Measurements from ENCODE around the gene TRIM42.

Gene TRIM42

GRCh38 chr3:140706360-140706759 lies 28.5 kb downstream of the TRIM42 start:
- intact Hi-C loops (cut with DNase I): no loop called here
- DNase-seq: no peak

DNA sequence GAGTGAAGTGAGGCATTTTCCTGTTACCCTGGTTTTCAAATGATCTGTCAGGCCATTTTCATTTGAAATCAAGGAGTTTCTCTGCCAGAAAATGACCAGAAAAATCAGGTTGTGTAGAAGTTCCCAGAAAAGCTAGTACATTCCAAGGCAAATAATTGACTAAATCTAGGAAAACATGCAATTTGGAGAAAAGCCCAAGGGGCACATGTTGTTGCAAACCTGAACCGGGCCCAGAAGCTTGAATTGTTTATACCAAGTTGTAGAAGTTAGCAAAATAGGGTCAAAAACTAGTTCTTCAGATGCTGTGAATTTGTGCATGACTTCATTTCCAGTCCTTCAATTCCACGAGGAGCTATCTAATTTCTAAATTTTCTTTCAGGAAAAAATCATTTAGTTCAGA lies 31.0 kb downstream of the TRIM42 start:
- intact Hi-C loops (cut with DNase I): no loop called here
- DNase-seq: no peak

DNA sequence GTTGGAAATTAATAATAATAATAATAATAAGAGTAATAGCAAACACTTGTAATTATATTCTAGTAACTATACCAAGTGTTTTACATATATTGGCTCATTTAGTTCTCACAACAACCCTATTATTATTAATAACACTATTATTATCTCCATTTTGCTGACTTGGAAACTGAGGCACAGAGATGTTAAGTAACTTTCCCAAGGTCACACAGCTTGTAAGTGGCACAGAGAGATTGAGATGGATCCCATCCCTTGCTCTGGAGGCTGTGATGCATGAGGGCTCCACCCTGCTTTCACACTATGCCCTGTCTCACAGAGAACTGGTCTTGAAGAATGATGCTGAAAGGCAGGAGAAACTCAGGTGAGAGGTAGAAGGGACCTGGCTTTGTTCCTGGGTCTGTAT lies 31.9 kb downstream of the TRIM42 start:
- no peak for DNase-seq
- intact Hi-C loops (cut with DNase I): no loop called here

- intact Hi-C loops (cut with DNase I): no loop called here
Measured at GRCh38 chr3:140710711-140711389, 33.0 kb downstream of the TRIM42 start.

DNA sequence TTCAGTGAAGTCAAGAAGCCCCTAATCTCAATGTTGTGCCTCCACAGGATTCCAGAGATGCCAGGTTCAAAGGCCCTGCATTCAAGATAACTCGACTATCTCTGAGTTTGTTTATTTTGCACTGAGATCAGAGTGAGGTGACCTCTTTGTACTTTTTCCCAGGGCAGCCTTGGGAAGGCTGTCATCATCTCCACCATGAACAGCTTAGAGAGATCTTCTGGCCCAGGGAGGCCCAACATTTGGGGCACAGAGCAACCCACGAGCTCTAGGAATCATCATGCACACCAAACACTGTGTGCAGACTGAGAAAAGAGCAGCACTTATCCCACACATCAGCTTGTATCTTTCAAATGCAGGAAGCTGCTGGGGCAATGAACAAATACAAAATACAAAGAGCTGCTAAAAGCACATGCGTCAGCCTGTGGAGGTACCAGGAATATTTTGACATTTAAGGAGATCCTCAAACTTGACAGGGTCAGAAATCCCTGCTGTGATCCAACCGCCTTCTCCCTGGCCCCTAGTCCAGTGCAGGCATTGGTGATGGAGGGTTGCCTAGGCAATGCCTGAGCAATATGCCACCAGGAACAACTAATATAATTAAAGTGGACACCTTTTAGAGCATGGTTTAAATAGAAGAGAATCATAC lies 33.6 kb downstream of the TRIM42 start:
- no peak for DNase-seq
- intact Hi-C loops (cut with DNase I): no loop called here

More at GRCh38 chr3:140710711-140711389, 33.0 kb downstream of the TRIM42 start:
- no peak for DNase-seq

GRCh38 chr3:140712301-140712700 lies 34.4 kb downstream of the TRIM42 start:
- intact Hi-C loops (cut with DNase I): no loop called here
- no peak for DNase-seq

GRCh38 chr3:140715035-140715434 lies 37.2 kb downstream of the TRIM42 start:
- DNase-seq: no peak
- intact Hi-C loops (cut with DNase I): no loop called here

GRCh38 chr3:140717921-140718320 lies 40.1 kb downstream of the TRIM42 start:
- intact Hi-C loops (cut with DNase I): no loop called here
- DNase-seq: peak in 1 of 42 donors; percentile 31

GRCh38 chr3:140719841-140720614 lies 42.2 kb downstream of the TRIM42 start:
- no peak for DNase-seq
- intact Hi-C loops (cut with DNase I): no loop called here

DNA sequence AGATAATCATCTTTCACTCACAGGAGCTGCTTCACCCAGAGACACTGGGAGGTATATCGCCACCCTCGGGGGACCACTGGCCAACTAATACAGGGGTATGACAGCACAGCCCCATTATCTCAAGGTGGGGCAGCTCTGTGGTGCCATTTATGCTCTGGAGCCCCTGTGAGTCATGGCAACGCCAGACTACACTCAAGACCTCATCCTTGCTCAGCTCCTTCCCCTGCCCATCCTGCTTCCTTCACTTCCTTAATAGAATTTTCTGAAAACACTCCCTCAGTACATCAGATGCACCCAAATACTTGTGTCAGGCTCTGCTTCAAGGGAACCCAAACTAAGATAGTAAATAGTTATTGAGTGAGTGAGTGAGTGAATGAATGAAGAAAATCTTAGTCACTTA lies 45.7 kb downstream of the TRIM42 start:
- intact Hi-C loops (cut with DNase I): no loop called here
- no peak for DNase-seq

GRCh38 chr3:140724856-140725812 lies 47.3 kb downstream of the TRIM42 start:
- no peak for DNase-seq
- intact Hi-C loops (cut with DNase I): no loop called here

DNA sequence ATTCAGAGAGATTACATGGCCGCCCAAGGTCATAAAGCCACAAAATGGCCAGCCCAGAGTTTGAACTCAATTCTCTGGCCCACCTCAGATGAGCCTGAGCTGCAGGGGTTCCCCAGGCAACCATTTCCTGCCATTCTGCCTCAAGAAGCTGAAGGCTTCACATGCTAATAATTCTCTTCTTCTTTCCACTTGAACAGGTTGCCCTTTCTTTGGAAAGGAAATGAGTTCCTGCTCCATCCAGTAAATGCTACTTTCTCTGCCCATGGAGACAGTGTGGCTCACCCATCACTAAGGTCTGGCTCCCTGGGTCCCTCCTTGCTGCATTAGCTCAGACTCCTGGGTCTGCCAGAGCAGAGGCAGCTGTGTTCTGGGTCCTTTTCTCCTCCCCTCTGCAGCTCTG lies 48.2 kb downstream of the TRIM42 start:
- no peak for DNase-seq
- intact Hi-C loops (cut with DNase I): no loop called here

- DNase-seq: no peak
- intact Hi-C loops (cut with DNase I): no loop called here
Measured at GRCh38 chr3:140727886-140728285, 50.0 kb downstream of the TRIM42 start.

- DNase-seq: no peak
- intact Hi-C loops (cut with DNase I): no loop called here
Measured at GRCh38 chr3:140731440-140732119, 53.7 kb downstream of the TRIM42 start.

DNA sequence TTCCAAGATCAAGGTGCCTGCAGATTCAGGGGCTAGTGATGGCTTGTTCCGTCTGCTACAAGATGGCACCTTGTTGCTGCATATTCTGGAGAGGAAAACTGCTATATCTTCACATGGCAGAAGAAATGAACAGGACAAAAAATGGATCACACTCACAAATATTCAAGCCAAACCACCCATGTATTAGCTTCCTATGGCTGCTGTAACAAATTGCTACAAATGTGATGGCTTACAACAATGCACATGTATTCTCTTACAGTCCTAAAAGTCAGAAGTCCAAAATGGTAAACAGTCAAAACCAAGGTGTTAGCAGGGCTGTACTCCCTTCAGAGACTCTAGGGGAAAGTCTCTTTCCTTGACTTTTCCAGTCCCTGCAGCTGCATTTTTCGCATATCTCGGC lies 55.8 kb downstream of the TRIM42 start:
- intact Hi-C loops (cut with DNase I): no loop called here
- no peak for DNase-seq

DNA sequence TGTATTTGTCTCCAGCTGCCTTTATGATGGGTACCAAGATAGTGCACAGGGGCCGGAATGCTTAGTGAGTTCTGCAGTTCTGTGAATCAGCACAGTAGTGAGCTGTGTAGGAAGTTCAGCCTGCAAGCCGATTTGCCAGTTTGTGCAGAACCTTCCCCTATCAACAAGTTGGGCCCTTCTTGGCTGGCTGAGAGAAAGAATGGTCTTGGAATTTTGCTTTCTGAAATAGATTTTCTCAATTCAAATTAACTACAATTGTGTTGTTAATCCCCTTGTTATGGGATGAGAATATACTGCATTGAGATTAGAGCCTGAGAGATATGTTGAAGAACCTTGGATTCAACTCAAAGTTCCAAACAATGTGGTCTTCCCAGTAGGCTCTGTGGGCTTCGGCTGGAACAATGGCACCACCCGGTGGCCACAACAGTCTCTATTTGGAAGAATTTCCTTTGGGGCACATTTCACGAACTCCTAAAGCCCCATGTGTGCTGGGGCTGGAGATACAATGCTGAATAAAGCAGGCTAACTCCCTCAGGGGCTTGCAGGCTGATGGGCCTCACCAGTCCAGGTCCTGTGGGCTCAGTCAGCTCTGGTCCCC lies 59.1 kb downstream of the TRIM42 start:
- intact Hi-C loops (cut with DNase I): no loop called here
- DNase-seq: peak in 37 of 42 donors; percentile 8 to 64 (median 35)

DNA sequence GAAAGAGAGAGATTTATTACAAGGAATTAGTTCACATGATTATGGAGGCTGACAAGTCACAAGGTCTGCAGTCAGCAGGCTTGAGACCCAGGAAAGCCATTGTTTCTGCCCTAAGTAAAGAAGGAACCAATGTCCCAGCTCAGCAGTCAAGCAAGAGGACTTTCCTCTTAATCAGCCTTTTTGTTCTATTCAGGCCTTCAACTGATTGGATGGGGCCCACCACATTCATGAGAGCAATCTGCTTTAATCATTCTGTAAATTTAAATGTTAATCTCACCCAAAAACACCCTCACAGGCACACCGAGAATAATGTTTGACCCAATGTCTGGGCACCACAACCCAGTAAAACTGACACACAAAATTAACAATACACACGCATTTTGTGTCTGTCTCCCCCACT lies 64.3 kb downstream of the TRIM42 start:
- intact Hi-C loops (cut with DNase I): no loop called here
- no peak for DNase-seq

- intact Hi-C loops (cut with DNase I): no loop called here
- DNase-seq: no peak
Measured at GRCh38 chr3:140748171-140748570, 70.3 kb downstream of the TRIM42 start.

Data from head of caudate nucleus (tissue), 42 donors.